Body of pancreas (tissue), 4 donors: ENCODE data around the gene ANTXRL.

Experiments
- POLR2A ChIP-seq, 3 donors: fragments of 450-650 bp; IDR thresholded peaks; one replicate each; pipeline ENCODE4 v1.6.1; 2016; ENCODE audit warnings: antibody characterized with exemption in 3 of 3, mild to moderate bottlenecking in 2 of 3
- TF ChIP-seq, protein P1 (sequence below), 7 experiments: fragments of 450-650 bp in 4 of 7; fragments of 200-600 bp in 3 of 7; sonication (generic) in 3 of 7; IDR thresholded peaks; one replicate each; pipeline ENCODE4 v1.5.1; 2016 to 2019; ENCODE audit warnings: antibody characterized with exemption in 7 of 7

- TF ChIP-seq, protein P1, sequence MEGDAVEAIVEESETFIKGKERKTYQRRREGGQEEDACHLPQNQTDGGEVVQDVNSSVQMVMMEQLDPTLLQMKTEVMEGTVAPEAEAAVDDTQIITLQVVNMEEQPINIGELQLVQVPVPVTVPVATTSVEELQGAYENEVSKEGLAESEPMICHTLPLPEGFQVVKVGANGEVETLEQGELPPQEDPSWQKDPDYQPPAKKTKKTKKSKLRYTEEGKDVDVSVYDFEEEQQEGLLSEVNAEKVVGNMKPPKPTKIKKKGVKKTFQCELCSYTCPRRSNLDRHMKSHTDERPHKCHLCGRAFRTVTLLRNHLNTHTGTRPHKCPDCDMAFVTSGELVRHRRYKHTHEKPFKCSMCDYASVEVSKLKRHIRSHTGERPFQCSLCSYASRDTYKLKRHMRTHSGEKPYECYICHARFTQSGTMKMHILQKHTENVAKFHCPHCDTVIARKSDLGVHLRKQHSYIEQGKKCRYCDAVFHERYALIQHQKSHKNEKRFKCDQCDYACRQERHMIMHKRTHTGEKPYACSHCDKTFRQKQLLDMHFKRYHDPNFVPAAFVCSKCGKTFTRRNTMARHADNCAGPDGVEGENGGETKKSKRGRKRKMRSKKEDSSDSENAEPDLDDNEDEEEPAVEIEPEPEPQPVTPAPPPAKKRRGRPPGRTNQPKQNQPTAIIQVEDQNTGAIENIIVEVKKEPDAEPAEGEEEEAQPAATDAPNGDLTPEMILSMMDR (IDR thresholded peaks at IDR 0.05), result no peak
- TF ChIP-seq POLR2A (IDR thresholded peaks at IDR 0.05), result no peak
These were observed 1.2 kb downstream of the ANTXRL start for GRCh38 chr10:46287846-46288477.
